CD4-positive, alpha-beta T cell (primary cell): Measurements from ENCODE around the gene TENM4. TPM values are rescaled to one million over a fixed set of nuclear protein-coding genes. Genes with fewer than 3 reads are reported as not detected.

ENCODE experiments used
- ATAC-seq: fragments of 200-7000 bp; cut with Tn5 transposase; one replicate; pipeline ENCODE4 v1.10.0; 2022; ENCODE audit warnings: mild to moderate bottlenecking; ENCODE audit not compliant: poor library complexity
- CTCF ChIA-PET: fragments of 350-600 bp; sonication (Branson Sonifier 250); formaldehyde crosslinking; loops from one replicate; lab custom pipeline; 2021; ENCODE audit warnings: antibody characterized with exemption, inconsistent platforms; lab: Charles Lee
- POLR2A ChIA-PET: fragments of 350-600 bp; sonication (Branson Sonifier 250); formaldehyde crosslinking; loops from one replicate; lab custom pipeline; 2021; ENCODE audit warnings: antibody characterized with exemption, inconsistent platforms; lab: Charles Lee
- DNase-seq, 14 experiments: peaks; one replicate each; pipeline ENCODE4 v3.0.0-alpha.2; 2013 to 2020; ENCODE audit warnings: mixed read lengths in 2 of 14
- H3K27ac ChIP-seq, 2 donors: one replicate each; pipeline versions ENCODE4 v1.5.1 to v1.7.0; 2013; ENCODE audit warnings: low read length in 2 of 2, low read depth in 1 of 2, mild to moderate bottlenecking in 1 of 2
- H3K27me3 ChIP-seq, 2 experiments: 1 replicate in 1 of 2; 2 replicates in 1 of 2; pipeline versions ENCODE4 v1.6.1 to v1.7.0; 2013; ENCODE audit warnings: low read length in 2 of 2, control low read depth in 1 of 2, mild to moderate bottlenecking in 1 of 2, moderate library complexity in 1 of 2; ENCODE audit not compliant: insufficient read depth in 2 of 2, control insufficient read depth in 1 of 2
- H3K36me3 ChIP-seq: one replicate; pipeline ENCODE4 v1.6.1; 2013; ENCODE audit warnings: low read length, control low read depth; ENCODE audit not compliant: insufficient read depth
- H3K4me1 ChIP-seq: one replicate; pipeline ENCODE4 v1.6.1; 2013; ENCODE audit warnings: low read length, control low read depth; ENCODE audit not compliant: insufficient read depth
- H3K4me3 ChIP-seq: one replicate; pipeline ENCODE4 v1.5.1; 2013; ENCODE audit warnings: mild to moderate bottlenecking, low read length, moderate library complexity
- H3K9me3 ChIP-seq, 2 experiments: 1 replicate in 1 of 2; 2 replicates in 1 of 2; pipeline versions ENCODE4 v1.6.1 to v1.7.0; 2013; ENCODE audit warnings: low read length in 2 of 2, mild to moderate bottlenecking in 2 of 2, control low read depth in 1 of 2, moderate library complexity in 1 of 2; ENCODE audit not compliant: control insufficient read depth in 1 of 2, insufficient read depth in 1 of 2
- H3K27ac Mint-ChIP-seq: one replicate; pipeline ENCODE4 v1.8.0; 2020; ENCODE audit warnings: mixed read lengths
- H3K27me3 Mint-ChIP-seq: one replicate; pipeline ENCODE4 v1.8.0; 2021; ENCODE audit warnings: mixed read lengths
- H3K36me3 Mint-ChIP-seq: one replicate; pipeline ENCODE4 v1.8.0; 2021; ENCODE audit warnings: low read depth, mixed read lengths
- H3K4me1 Mint-ChIP-seq: one replicate; pipeline ENCODE4 v1.8.0; 2021; ENCODE audit warnings: low read depth, mixed read lengths
- H3K4me3 Mint-ChIP-seq: one replicate; pipeline ENCODE4 v1.8.0; 2020; ENCODE audit warnings: mild to moderate bottlenecking, mixed read lengths
- H3K9me3 Mint-ChIP-seq: one replicate; pipeline ENCODE4 v1.8.0; 2020; ENCODE audit warnings: mixed read lengths
- CTCF ChIP-seq: fragments of 200-600 bp; IDR thresholded peaks from one replicate; pipeline ENCODE4 v1.8.0; 2022; ENCODE audit warnings: antibody characterized with exemption, mild to moderate bottlenecking
- intact Hi-C, 2 experiments: fragments of 100-400 bp; cut with DNase I in 1 of 2; cut with micrococcal nuclease in 1 of 2; formaldehyde crosslinking; loops; one replicate each; pipeline versions ENCODE4 v1.15.1 to v1.9.0; 2023 to 2025; cut with DNase I, micrococcal nuclease
- total RNA-seq, 174 experiments: library from RNA in 2 of 174; stranded (reverse) in 2 of 174; gene quantifications; one replicate each; pipeline ENCODE4 v1.2.3 and lab custom pipeline; 2021 to 2026

Gene TENM4
- total RNA-seq, 2 experiments from 2014 or later = 0.22 to 0.31 TPM

DNA sequence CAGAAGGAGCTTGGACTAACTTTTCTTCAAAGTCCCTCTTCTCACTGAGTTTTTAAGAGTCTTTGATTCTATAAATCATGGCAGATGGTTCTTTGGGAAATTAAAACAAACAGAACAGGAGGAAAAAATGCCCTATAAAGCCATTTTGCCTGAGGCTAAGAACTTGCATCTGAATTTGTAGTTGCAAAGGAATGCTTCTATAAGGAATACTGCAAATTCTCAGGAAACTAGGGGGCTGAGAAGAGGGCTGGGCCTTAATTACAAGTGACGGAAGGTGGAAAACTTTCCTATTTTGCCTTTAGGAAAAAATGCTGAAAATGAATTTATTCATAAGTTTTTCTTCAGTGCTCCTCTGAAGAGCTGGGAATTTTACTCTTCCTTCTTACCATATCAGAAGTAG, 776.2 kb downstream of the TENM4 start:
- H3K4me3 Mint-ChIP-seq = no peak overlapping the region
- Histone ChIP-seq H3K36me3 (no peaks in the 10 kb centered on the region), H3K4me1 (no peaks in the 10 kb centered on the region), H3K27ac (no peak overlapping the region), H3K4me3 (no peak overlapping the region), H3K9me3 (peaks cover 0 to 8% of the 10 kb centered on the region in 2 experiments), H3K27me3 (peaks cover 0 to 7% of the 10 kb centered on the region in 2 experiments)
- no peak for TF ChIP-seq CTCF
- H3K4me1 Mint-ChIP-seq = no peaks in the 10 kb centered on the region
- H3K27ac Mint-ChIP-seq = no peak overlapping the region
- ATAC-seq = no peak
- intact Hi-C loops = no loop called here
- H3K36me3 Mint-ChIP-seq = no peaks in the 10 kb centered on the region
- no peaks in the 10 kb centered on the region for H3K9me3 Mint-ChIP-seq
- ChIA-PET POLR2A (no interaction called here), CTCF (no interaction called here)
- H3K27me3 Mint-ChIP-seq = peaks cover 24% of the 10 kb centered on the region
- DNase-seq = no peak

- no peaks in the 10 kb centered on the region for H3K4me1 ChIP-seq
- ChIA-PET CTCF (no interaction called here), POLR2A (no interaction called here)
- no peaks in the 10 kb centered on the region for H3K9me3 ChIP-seq
- no peak overlapping the region for H3K27ac Mint-ChIP-seq
- H3K4me3 Mint-ChIP-seq = no peak overlapping the region
- H3K36me3 ChIP-seq = no peaks in the 10 kb centered on the region
- no peaks in the 10 kb centered on the region for H3K36me3 Mint-ChIP-seq
- H3K27me3 ChIP-seq = peaks cover 0 to 5% of the 10 kb centered on the region in 2 experiments
- peaks cover 23% of the 10 kb centered on the region for H3K27me3 Mint-ChIP-seq
- H3K4me3 ChIP-seq = no peak overlapping the region
- no peak for TF ChIP-seq CTCF
- intact Hi-C loops = no loop called here
- ATAC-seq (no peak), DNase-seq (no peak)
- no peak overlapping the region for H3K27ac ChIP-seq
- no peaks in the 10 kb centered on the region for H3K4me1 Mint-ChIP-seq
- no peaks in the 10 kb centered on the region for H3K9me3 Mint-ChIP-seq
Observed at GRCh38 chr11:78662811-78663210, 778.0 kb downstream of the TENM4 start.

DNA sequence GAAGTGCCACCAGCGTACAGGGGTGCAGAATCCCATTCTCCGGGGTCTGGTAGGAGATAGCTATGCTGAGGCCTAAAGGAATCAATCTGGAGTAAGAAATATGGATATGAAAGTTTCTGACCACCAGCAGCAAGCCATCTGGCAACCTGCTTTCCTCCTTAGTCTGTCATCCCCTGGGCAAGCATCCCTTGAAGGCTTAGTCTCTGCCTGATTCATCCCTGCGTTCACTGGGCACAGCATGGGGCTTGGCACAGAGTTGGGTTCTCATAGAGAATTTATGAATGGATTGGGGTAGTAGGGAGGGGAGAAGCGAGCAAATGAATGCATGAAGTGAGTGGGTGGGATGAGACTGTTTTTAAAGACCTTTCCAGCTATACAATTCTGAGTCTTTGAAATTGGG, 780.4 kb downstream of the TENM4 start:
- TF ChIP-seq CTCF = no peak
- no peaks in the 10 kb centered on the region for H3K9me3 ChIP-seq
- CTCF ChIA-PET = no interaction called here
- Mint-ChIP-seq H3K9me3 (no peaks in the 10 kb centered on the region), H3K27me3 (peaks cover 14% of the 10 kb centered on the region), H3K4me3 (no peak overlapping the region), H3K27ac (no peak overlapping the region), H3K36me3 (no peaks in the 10 kb centered on the region), H3K4me1 (no peaks in the 10 kb centered on the region)
- ATAC-seq = no peak
- POLR2A ChIA-PET = no interaction called here
- no peaks in the 10 kb centered on the region for H3K27me3 ChIP-seq
- no peak overlapping the region for H3K4me3 ChIP-seq
- intact Hi-C loops = no loop called here
- DNase-seq = no peak
- no peaks in the 10 kb centered on the region for H3K36me3 ChIP-seq
- no peak overlapping the region for H3K27ac ChIP-seq
- no peaks in the 10 kb centered on the region for H3K4me1 ChIP-seq
